ENCODE measurements around the gene C16orf96.
A peak's percentile ranks its signal among the peaks of the same experiment; 100 is the strongest.

The C16orf96 gene

DNA sequence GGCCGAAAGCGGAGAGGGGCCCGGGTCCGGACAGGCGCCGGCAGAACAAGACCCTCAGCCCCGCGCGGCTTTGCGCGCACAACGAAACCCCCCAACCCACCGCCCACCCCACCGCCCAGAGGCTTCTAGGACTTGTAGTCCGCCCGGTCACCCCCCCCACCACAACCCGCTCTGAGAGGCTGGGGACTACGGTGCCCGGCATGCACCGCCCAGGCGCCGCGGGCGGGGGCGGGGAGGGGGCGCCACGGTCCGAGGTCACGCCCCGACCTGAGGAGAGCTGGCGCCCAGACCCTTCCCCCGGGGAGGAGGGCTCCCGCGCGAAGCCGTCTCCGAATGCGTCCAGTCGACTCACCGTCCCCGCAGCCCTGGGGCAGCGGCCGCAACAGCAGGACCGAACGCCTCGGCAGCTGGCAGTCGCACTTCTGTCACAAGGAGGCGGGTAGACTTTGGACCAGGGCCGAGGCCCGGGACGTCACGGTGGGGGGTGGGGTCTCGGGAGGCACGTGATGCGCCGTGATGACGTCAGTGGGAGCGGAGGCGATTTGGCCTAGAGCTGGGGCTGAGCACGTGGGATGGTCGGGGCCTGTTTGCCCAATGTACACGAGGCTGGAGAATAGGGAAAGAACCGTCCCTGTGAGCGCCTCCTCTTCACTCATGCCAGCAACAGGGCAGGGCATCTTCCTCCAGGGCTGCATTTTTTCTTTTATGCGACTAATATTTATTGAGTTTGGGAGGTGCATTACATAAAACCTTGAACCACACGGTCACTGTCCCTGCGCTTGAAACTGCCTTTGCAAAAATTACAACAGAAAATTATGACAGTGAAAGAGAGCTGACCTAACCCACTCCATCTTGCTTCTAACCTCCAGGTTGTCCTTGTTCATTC, 17.5 kb upstream of the C16orf96 start, which contains the start of gene CDIP1:
CDIP1 (minus strand) TSS at position 424 of the 886 bp plus-strand sequence. CDS start 24,643 bp downstream, outside the sequence.
- no peak for TF ChIP-seq CTCF (IDR thresholded peaks at IDR 0.05; ENCODE audit: borderline replicate concordance, control extremely low read depth, extremely low read depth, insufficient read depth, missing control alignments)
- DNase-seq (ENCODE audit: low spot score) = peak; percentile 97
- in situ Hi-C loops (cut with MboI; ENCODE audit: low sequenced_read_pairs, unreplicated experiment) = no loop called here

- no peak for TF ChIP-seq CTCF (IDR thresholded peaks at IDR 0.05; ENCODE audit: borderline replicate concordance, control extremely low read depth, extremely low read depth, insufficient read depth, missing control alignments)
- DNase-seq (ENCODE audit: low spot score) = no peak
- in situ Hi-C loops (cut with MboI; ENCODE audit: low sequenced_read_pairs, unreplicated experiment) = no loop called here
Observed at GRCh38 chr16:4539716-4540284, 16.3 kb upstream of the C16orf96 start.

DNA sequence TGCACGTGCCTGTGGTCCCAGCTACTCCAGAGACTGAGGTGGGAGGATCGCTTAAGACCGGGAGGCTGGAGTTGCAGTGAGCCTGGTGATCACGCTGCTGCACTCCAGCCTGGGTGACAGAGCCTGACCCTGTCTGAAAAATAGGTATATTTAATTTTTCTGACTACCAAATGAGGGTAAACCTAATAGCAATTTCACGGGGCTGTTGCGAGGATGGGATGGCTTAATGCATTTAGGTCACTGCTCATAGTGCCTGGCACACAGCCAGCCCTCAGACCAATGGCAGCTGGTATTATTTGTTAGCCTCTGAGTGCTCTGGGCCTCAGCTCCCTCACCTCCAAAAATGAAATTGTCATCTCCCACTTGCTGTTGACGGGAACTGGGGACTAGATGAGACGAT, 11.7 kb upstream of the C16orf96 start:
- no peak for TF ChIP-seq CTCF (IDR thresholded peaks at IDR 0.05; ENCODE audit: borderline replicate concordance, control extremely low read depth, extremely low read depth, insufficient read depth, missing control alignments)
- DNase-seq (ENCODE audit: low spot score) = no peak
- in situ Hi-C loops (cut with MboI; ENCODE audit: low sequenced_read_pairs, unreplicated experiment) = no loop called here

- no peak for DNase-seq (ENCODE audit: low spot score)
- in situ Hi-C loops (cut with MboI; ENCODE audit: low sequenced_read_pairs, unreplicated experiment) = no loop called here
- TF ChIP-seq CTCF (IDR thresholded peaks at IDR 0.05; ENCODE audit: borderline replicate concordance, control extremely low read depth, extremely low read depth, insufficient read depth, missing control alignments) = no peak
Observed at GRCh38 chr16:4548124-4548523, 8.0 kb upstream of the C16orf96 start.

DNA sequence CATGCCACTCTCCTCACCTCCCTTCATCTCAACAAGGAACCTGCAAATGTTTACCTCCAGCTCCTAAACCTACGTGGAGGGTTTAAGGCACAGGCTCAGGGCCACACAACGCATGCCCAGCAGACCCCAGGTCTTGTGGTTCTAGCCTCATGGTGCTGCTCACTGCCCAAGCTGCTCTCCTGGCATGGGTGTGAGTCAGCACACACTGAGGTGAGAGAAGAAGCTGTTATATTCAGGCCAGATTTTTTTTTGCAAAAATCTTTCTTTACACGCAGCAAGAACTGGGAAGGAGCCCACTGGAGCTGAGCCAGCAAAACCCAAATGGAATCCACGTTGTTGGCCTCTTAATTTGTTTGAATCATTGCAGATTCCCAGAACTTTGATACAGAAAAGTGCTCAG, 5.5 kb upstream of the C16orf96 start:
- in situ Hi-C loops (cut with MboI; ENCODE audit: low sequenced_read_pairs, unreplicated experiment) = no loop called here
- TF ChIP-seq CTCF (IDR thresholded peaks at IDR 0.05; ENCODE audit: borderline replicate concordance, control extremely low read depth, extremely low read depth, insufficient read depth, missing control alignments) = no peak
- no peak for DNase-seq (ENCODE audit: low spot score)

DNA sequence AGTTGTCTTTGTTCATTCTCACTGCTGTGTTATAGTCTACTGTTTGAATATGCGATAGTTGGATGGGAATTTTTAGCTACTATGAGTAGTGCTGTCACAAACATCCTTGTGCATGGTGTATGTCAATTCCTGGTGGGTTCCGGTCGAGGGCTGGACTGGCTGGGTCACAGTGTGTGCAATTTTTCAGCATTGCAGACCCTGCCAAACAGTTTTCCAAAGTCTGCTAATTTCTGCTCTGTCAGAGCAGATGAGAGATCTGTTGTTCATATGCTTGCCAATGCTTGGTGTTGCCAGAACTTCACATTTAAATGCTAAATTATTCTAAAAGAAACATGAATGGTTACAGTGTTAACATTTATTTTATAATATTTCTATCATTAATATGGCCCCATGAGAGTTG, 3.6 kb upstream of the C16orf96 start:
- in situ Hi-C loops (cut with MboI; ENCODE audit: low sequenced_read_pairs, unreplicated experiment) = no loop called here
- no peak for DNase-seq (ENCODE audit: low spot score)
- TF ChIP-seq CTCF (IDR thresholded peaks at IDR 0.05; ENCODE audit: borderline replicate concordance, control extremely low read depth, extremely low read depth, insufficient read depth, missing control alignments) = no peak

All from GM13976 (cell line).